ENCODE measurements around the gene ARMH4. TPM values are rescaled to one million over a fixed set of nuclear protein-coding genes. Genes with fewer than 3 reads are reported as not detected.

Gene ARMH4
- total RNA-seq, 4 donors from 2014 or later: 1.2 to 3.7 (median 2.0) TPM

GRCh38 chr14:58066115-58066514, 85.9 kb downstream of the ARMH4 start:
- Histone ChIP-seq H3K4me1 (no peaks in the 10 kb centered on the region), H3K27ac (no peak overlapping the region), H3K36me3 (no peaks in the 10 kb centered on the region), H3K27me3 (no peaks in the 10 kb centered on the region), H3K9me3 (no peaks in the 10 kb centered on the region), H3K4me3 (no peak overlapping the region)
- TF ChIP-seq POLR2A (IDR thresholded peaks at IDR 0.05): no peak
- no peak for TF ChIP-seq CTCF (IDR thresholded peaks at IDR 0.05 in 4 of 5, conservative IDR thresholded peaks at IDR 0.05 in 1 of 5)
- intact Hi-C loops (cut with DNase I; ENCODE audit: low total_unique reads): no loop called here
- DNase-seq (no peak), ATAC-seq (no peak)
- in situ Hi-C loops (cut with MboI; ENCODE audit: low sequenced_read_pairs in 4 of 4): loop anchor here in 3 of 4 donors (5.0 to 25.0 kb wide), 3 partner anchors 579 to 581 kb away; partner anchors contain the start of gene CCDC198 (in 1 of the 3)

DNA sequence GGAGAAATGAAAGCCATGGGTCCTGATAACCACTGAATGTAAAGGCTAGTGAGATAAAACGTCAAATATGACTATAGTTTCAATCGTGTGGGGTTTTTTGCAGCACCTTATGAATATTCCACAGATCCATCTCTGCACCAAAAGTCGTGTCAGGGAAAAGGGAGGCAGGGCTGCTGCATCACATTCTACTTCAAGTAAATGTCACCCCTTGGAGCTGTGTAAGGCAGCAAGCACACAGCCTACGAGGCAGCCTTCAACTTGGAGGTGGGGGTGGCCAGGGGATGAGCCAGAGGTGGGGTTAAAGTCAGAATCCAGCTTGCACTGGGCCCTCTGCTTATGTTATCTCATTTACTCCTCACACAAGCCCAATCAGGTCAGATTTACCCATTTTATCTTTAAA, 90.4 kb downstream of the ARMH4 start:
- TF ChIP-seq POLR2A (IDR thresholded peaks at IDR 0.05): no peak
- TF ChIP-seq CTCF (IDR thresholded peaks at IDR 0.05 in 4 of 5, conservative IDR thresholded peaks at IDR 0.05 in 1 of 5): no peak
- no peaks in the 10 kb centered on the region for H3K4me1 ChIP-seq
- H3K9me3 ChIP-seq: no peaks in the 10 kb centered on the region
- H3K36me3 ChIP-seq: no peaks in the 10 kb centered on the region
- ATAC-seq (no peak), DNase-seq (no peak)
- H3K4me3 ChIP-seq: no peak overlapping the region
- no peaks in the 10 kb centered on the region for H3K27me3 ChIP-seq
- H3K27ac ChIP-seq: no peak overlapping the region
- intact Hi-C loops (cut with DNase I; ENCODE audit: low total_unique reads): no loop called here
- in situ Hi-C loops (cut with MboI; ENCODE audit: low sequenced_read_pairs in 4 of 4): loop anchor here in 2 of 4 donors (10.0 to 25.0 kb wide), 2 partner anchors 574 to 577 kb away; partner anchors contain the start of gene CCDC198 (in 1 of the 2)

- Histone ChIP-seq H3K9me3 (no peaks in the 10 kb centered on the region), H3K27me3 (no peaks in the 10 kb centered on the region), H3K4me1 (no peaks in the 10 kb centered on the region), H3K36me3 (no peaks in the 10 kb centered on the region), H3K27ac (no peak overlapping the region), H3K4me3 (no peak overlapping the region)
- DNase-seq (no peak), ATAC-seq (no peak)
- in situ Hi-C loops (cut with MboI; ENCODE audit: low sequenced_read_pairs in 4 of 4) (loop anchor here in 2 of 4 donors (10.0 to 25.0 kb wide), 2 partner anchors 574 to 576 kb away; partner anchors contain the start of gene CCDC198 (in 1 of the 2)), intact Hi-C loops (cut with DNase I; ENCODE audit: low total_unique reads) (no loop called here)
- TF ChIP-seq POLR2A (IDR thresholded peaks at IDR 0.05): no peak
- no peak for TF ChIP-seq CTCF (IDR thresholded peaks at IDR 0.05 in 4 of 5, conservative IDR thresholded peaks at IDR 0.05 in 1 of 5)
Observed at GRCh38 chr14:58060898-58061297, 91.1 kb downstream of the ARMH4 start.

- TF ChIP-seq CTCF (IDR thresholded peaks at IDR 0.05 in 4 of 5, conservative IDR thresholded peaks at IDR 0.05 in 1 of 5) (no peak), POLR2A (IDR thresholded peaks at IDR 0.05) (no peak)
- H3K27me3 ChIP-seq: no peaks in the 10 kb centered on the region
- in situ Hi-C loops (cut with MboI; ENCODE audit: low sequenced_read_pairs in 4 of 4): loop anchor here in 2 of 4 donors (10.0 to 25.0 kb wide), 2 partner anchors 573 to 575 kb away; partner anchors contain the start of gene CCDC198 (in 1 of the 2)
Observed at GRCh38 chr14:58060077-58060476, 91.9 kb downstream of the ARMH4 start.

DNA sequence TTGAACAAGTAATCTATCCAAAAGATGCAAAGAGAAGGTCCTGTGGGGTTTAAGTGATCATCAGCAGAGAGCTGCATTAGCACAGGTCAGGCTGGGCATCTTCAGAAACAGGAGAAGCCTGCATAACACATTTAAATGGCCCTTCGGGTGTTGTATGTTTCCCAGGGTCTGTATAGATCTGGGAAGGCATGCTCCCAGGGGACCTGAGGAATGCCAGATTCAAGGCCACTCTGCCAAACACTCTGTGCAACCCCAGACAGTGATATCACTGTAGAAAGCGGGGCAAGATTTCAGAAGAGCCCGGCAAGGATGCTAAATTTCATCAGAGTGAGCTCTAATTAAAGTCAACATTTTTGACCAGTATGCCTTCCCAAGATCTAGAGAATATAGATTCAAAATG, 92.9 kb downstream of the ARMH4 start:
- Histone ChIP-seq H3K4me3 (no peak overlapping the region), H3K4me1 (no peaks in the 10 kb centered on the region), H3K27me3 (no peaks in the 10 kb centered on the region), H3K27ac (no peak overlapping the region), H3K9me3 (no peaks in the 10 kb centered on the region), H3K36me3 (no peaks in the 10 kb centered on the region)
- intact Hi-C loops (cut with DNase I; ENCODE audit: low total_unique reads): no loop called here
- no peak for TF ChIP-seq POLR2A (IDR thresholded peaks at IDR 0.05)
- no peak for TF ChIP-seq CTCF (IDR thresholded peaks at IDR 0.05 in 4 of 5, conservative IDR thresholded peaks at IDR 0.05 in 1 of 5)
- DNase-seq (no peak), ATAC-seq (no peak)
- in situ Hi-C loops (cut with MboI; ENCODE audit: low sequenced_read_pairs in 4 of 4): loop anchor here in 1 of 4 donors (25.0 kb wide), 1 partner anchor 572 kb away; the partner anchor contains the start of gene CCDC198

More at GRCh38 chr14:58060077-58060476, 91.9 kb downstream of the ARMH4 start:
- Histone ChIP-seq H3K4me1 (no peaks in the 10 kb centered on the region), H3K9me3 (no peaks in the 10 kb centered on the region), H3K36me3 (no peaks in the 10 kb centered on the region), H3K27ac (no peak overlapping the region), H3K4me3 (no peak overlapping the region)
- intact Hi-C loops (cut with DNase I; ENCODE audit: low total_unique reads): no loop called here
- ATAC-seq (no peak), DNase-seq (no peak)
